ENCODE data around the gene TSEN34. TPM values are rescaled to one million over a fixed set of nuclear protein-coding genes. Genes with fewer than 3 reads are reported as not detected.

TSEN34 gene
- total RNA-seq, 1 donor from 2014 or later: 52.6 TPM

DNA sequence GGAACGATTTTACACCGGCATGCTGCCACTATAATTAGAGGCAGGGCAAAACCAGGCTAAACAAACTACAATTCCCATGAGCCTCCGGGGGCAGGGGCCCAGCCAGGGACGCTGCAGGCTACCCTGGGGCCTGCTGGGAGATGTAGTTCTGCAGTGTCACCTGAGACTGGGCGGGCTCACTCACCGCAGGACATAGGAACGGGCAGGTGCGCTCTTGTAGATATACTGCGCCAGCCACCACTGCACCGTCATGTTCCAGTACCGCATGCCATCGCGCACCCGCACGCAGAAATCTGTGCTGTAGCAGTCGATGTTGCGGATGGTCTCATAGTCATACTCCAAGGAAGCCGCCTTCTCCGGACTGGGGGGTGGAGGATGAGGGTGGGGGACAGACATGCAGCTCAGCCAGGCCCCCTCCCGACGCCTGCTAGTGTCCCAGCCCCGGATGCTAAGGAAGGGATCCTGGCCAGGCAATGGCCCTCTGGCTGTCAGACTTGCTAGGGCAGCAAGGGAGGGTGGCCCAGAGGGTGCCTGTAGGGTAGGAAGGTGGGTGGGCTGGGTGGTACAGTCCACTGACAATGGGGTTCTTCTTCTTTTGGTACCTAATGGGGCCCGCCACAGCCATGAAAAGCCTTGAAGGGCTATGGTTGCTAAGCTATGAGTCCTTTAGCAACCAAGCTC lies 12.4 kb upstream of the TSEN34 start:
- H3K9me3 Mint-ChIP-seq (ENCODE audit: unreplicated experiment): no peaks in the 10 kb centered on the region
- H3K4me1 Mint-ChIP-seq (ENCODE audit: low read depth, unreplicated experiment): no peaks in the 10 kb centered on the region
- H3K36me3 ChIP-seq (ENCODE audit: insufficient read depth, low read length): no peaks in the 10 kb centered on the region
- no peak overlapping the region for H3K27ac ChIP-seq (ENCODE audit: low read depth, low read length)
- no peak for FAIRE-seq
- H3K4me3 ChIP-seq (ENCODE audit: insufficient read depth, low read depth, low read length): no peak overlapping the region
- peaks cover 17% of the 10 kb centered on the region for H4K20me1 ChIP-seq (ENCODE audit: insufficient read depth, low read length)
- H3K9ac ChIP-seq (ENCODE audit: low read length): no peak overlapping the region
- no peak overlapping the region for H3K27ac Mint-ChIP-seq (ENCODE audit: unreplicated experiment)
- H3K36me3 Mint-ChIP-seq (ENCODE audit: low read depth, unreplicated experiment): peaks cover 10% of the 10 kb centered on the region
- no peak overlapping the region for H3K4me2 ChIP-seq (ENCODE audit: low read length)
- H3K4me1 ChIP-seq (ENCODE audit: insufficient read depth, low read length): no peaks in the 10 kb centered on the region
- no peak for DNase-seq (ENCODE audit: low read depth)
- no peak for TF ChIP-seq EZH2 (IDR thresholded peaks at IDR 0.05; ENCODE audit: insufficient read depth, low read length)
- TF ChIP-seq, protein P1, sequence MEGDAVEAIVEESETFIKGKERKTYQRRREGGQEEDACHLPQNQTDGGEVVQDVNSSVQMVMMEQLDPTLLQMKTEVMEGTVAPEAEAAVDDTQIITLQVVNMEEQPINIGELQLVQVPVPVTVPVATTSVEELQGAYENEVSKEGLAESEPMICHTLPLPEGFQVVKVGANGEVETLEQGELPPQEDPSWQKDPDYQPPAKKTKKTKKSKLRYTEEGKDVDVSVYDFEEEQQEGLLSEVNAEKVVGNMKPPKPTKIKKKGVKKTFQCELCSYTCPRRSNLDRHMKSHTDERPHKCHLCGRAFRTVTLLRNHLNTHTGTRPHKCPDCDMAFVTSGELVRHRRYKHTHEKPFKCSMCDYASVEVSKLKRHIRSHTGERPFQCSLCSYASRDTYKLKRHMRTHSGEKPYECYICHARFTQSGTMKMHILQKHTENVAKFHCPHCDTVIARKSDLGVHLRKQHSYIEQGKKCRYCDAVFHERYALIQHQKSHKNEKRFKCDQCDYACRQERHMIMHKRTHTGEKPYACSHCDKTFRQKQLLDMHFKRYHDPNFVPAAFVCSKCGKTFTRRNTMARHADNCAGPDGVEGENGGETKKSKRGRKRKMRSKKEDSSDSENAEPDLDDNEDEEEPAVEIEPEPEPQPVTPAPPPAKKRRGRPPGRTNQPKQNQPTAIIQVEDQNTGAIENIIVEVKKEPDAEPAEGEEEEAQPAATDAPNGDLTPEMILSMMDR (IDR thresholded peaks at IDR 0.05; ENCODE audit: insufficient read depth, low read depth, low read length): no peak
- no peaks in the 10 kb centered on the region for H3K27me3 ChIP-seq (ENCODE audit: insufficient read depth, low read length)
- no peak overlapping the region for H2AFZ ChIP-seq (ENCODE audit: low read depth, low read length)
- no peaks in the 10 kb centered on the region for H3K9me3 ChIP-seq (ENCODE audit: insufficient read depth, low read depth, low read length)
- no peaks in the 10 kb centered on the region for H3K27me3 Mint-ChIP-seq (ENCODE audit: low read depth, unreplicated experiment)
- no peak overlapping the region for H3K4me3 Mint-ChIP-seq (ENCODE audit: unreplicated experiment)
- peaks cover 3% of the 10 kb centered on the region for H3K79me2 ChIP-seq (ENCODE audit: insufficient read depth, low read length)

DNA sequence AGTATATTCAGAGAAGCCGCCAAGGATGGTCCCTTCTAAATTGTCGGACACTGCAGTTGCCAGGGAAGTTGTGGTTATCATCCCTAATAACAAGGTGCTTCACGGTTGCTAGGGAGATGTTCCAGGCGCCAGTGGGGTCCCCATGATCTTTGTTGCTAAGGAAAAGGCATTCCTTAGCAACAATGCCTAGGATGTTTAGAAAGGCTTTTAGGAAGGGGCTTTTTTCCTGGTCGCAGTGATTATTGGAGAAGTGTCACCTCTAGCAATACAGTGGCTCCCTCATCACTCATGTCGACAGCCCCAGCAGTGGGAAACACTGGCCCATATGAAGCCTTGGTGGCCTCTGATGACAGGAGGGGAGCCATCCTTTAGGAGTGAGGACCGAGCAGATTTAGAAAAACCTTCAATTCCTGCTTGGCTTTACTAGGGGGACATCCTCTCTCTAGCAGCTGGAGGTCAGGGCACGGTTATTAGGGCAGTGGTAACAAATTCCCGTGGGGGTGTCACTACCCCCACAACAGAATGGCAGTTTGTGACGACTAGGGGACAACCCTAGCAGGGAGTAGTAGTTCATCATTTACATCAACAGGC lies 11.8 kb upstream of the TSEN34 start:
- Histone ChIP-seq H3K79me2 (ENCODE audit: insufficient read depth, low read length) (peaks cover 3% of the 10 kb centered on the region), H3K9me3 (ENCODE audit: insufficient read depth, low read depth, low read length) (no peaks in the 10 kb centered on the region), H2AFZ (ENCODE audit: low read depth, low read length) (no peak overlapping the region), H4K20me1 (ENCODE audit: insufficient read depth, low read length) (peaks cover 20% of the 10 kb centered on the region), H3K9ac (ENCODE audit: low read length) (no peak overlapping the region), H3K4me1 (ENCODE audit: insufficient read depth, low read length) (no peaks in the 10 kb centered on the region), H3K27ac (ENCODE audit: low read depth, low read length) (no peak overlapping the region), H3K36me3 (ENCODE audit: insufficient read depth, low read length) (no peaks in the 10 kb centered on the region), H3K4me2 (ENCODE audit: low read length) (no peak overlapping the region), H3K27me3 (ENCODE audit: insufficient read depth, low read length) (no peaks in the 10 kb centered on the region), H3K4me3 (ENCODE audit: insufficient read depth, low read depth, low read length) (no peak overlapping the region)
- H3K27me3 Mint-ChIP-seq (ENCODE audit: low read depth, unreplicated experiment): no peaks in the 10 kb centered on the region
- FAIRE-seq: no peak
- H3K4me3 Mint-ChIP-seq (ENCODE audit: unreplicated experiment): no peak overlapping the region
- no peak for DNase-seq (ENCODE audit: low read depth)
- H3K4me1 Mint-ChIP-seq (ENCODE audit: low read depth, unreplicated experiment): no peaks in the 10 kb centered on the region
- H3K9me3 Mint-ChIP-seq (ENCODE audit: unreplicated experiment): no peaks in the 10 kb centered on the region
- TF ChIP-seq, protein P1 (IDR thresholded peaks at IDR 0.05; ENCODE audit: insufficient read depth, low read depth, low read length): no peak
- TF ChIP-seq EZH2 (IDR thresholded peaks at IDR 0.05; ENCODE audit: insufficient read depth, low read length): no peak
- peaks cover 13% of the 10 kb centered on the region for H3K36me3 Mint-ChIP-seq (ENCODE audit: low read depth, unreplicated experiment)
- no peak overlapping the region for H3K27ac Mint-ChIP-seq (ENCODE audit: unreplicated experiment)

DNA sequence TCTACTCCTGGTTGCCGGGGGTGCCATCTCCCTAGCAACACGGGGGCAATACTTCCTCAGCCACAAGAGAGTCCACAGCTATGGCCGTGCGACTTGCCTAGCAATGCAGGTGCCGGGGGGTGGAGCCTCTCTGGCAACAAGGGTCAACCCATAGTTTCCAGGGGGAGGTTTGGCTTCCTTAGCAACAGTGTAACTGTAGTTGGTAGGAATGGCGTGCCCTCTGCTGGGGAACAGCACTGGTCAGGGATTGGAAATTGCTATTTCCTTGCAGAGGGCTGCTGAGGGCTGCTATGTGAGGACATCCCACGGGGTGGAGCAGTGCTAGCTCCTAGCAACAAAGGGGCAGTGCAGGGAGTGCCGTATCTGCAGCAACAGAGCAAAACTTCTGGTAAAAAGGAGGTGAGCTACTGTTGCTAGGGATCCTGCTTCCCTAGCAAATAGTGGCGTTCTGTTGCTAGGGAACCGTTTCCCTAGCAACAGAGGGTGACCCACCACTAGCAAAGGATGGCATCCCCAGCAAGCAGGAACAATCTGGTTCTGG lies 11.1 kb upstream of the TSEN34 start:
- DNase-seq (ENCODE audit: low read depth): peak; percentile 48
- Mint-ChIP-seq H3K27ac (ENCODE audit: unreplicated experiment) (peak overlapping the region; percentile 58), H3K4me1 (ENCODE audit: low read depth, unreplicated experiment) (no peaks in the 10 kb centered on the region)

More for the DNA sequence above, 11.1 kb upstream of the TSEN34 start:
- Mint-ChIP-seq H3K36me3 (ENCODE audit: low read depth, unreplicated experiment) (peaks cover 13% of the 10 kb centered on the region), H3K27me3 (ENCODE audit: low read depth, unreplicated experiment) (no peaks in the 10 kb centered on the region), H3K4me3 (ENCODE audit: unreplicated experiment) (no peak overlapping the region), H3K9me3 (ENCODE audit: unreplicated experiment) (no peaks in the 10 kb centered on the region)
- Histone ChIP-seq H4K20me1 (ENCODE audit: insufficient read depth, low read length) (peaks cover 20% of the 10 kb centered on the region), H3K4me1 (ENCODE audit: insufficient read depth, low read length) (no peaks in the 10 kb centered on the region), H3K36me3 (ENCODE audit: insufficient read depth, low read length) (no peaks in the 10 kb centered on the region), H3K4me3 (ENCODE audit: insufficient read depth, low read depth, low read length) (no peak overlapping the region), H3K9me3 (ENCODE audit: insufficient read depth, low read depth, low read length) (no peaks in the 10 kb centered on the region), H2AFZ (ENCODE audit: low read depth, low read length) (no peak overlapping the region), H3K27ac (ENCODE audit: low read depth, low read length) (peak overlapping the region; percentile 34), H3K9ac (ENCODE audit: low read length) (peak overlapping the region; percentile 40), H3K4me2 (ENCODE audit: low read length) (no peak overlapping the region), H3K79me2 (ENCODE audit: insufficient read depth, low read length) (peaks cover 3% of the 10 kb centered on the region), H3K27me3 (ENCODE audit: insufficient read depth, low read length) (no peaks in the 10 kb centered on the region)
- FAIRE-seq: no peak
- TF ChIP-seq EZH2 (IDR thresholded peaks at IDR 0.05; ENCODE audit: insufficient read depth, low read length): no peak
- TF ChIP-seq, protein P1 (IDR thresholded peaks at IDR 0.05; ENCODE audit: insufficient read depth, low read depth, low read length): peak; percentile 52

Data from astrocyte (in vitro differentiated cells and primary cell).